GM12878 (cell line): ENCODE data around the gene HTR7. TPM values are rescaled to one million over a fixed set of nuclear protein-coding genes. Genes with fewer than 3 reads are reported as not detected.

ENCODE experiments used
- ATAC-seq: fragments of 200-7000 bp; cut with Tn5 transposase; 3 replicates; pipeline ENCODE4 v1.9.1; 2020; ENCODE audit warnings: mild to moderate bottlenecking, moderate library complexity
- BruUV-seq: library from RNA; stranded (reverse); fragments of 400-500 nt; replicated peaks from 2 replicates; lab custom pipeline; 2021; lab: Mats Ljungman, UMichigan
- CTCF ChIA-PET: fragments of 300-600 bp; sonication (Branson Sonifier 250); formaldehyde crosslinking; extraction: SDS; loops from one replicate; lab custom pipeline; 2021; ENCODE audit warnings: inconsistent platforms; lab: Yijun Ruan, JAX
- POLR2A ChIA-PET: fragments of 350-600 bp; formaldehyde crosslinking; extraction: SDS; loops from one replicate; lab custom pipeline; 2021; ENCODE audit warnings: inconsistent platforms; lab: Charles Lee
- RAD21 ChIA-PET: fragments of 300-600 bp; sonication (Branson Sonifier 250); formaldehyde crosslinking; loops from one replicate; lab custom pipeline; 2023; ENCODE audit warnings: antibody characterized with exemption; ENCODE audit not compliant: unreplicated experiment; lab: Charles Lee
- SMC1A ChIA-PET: fragments of 300-600 bp; sonication (Branson Sonifier 250); formaldehyde crosslinking; loops from one replicate; lab custom pipeline; 2023; ENCODE audit not compliant: unreplicated experiment, uncharacterized antibody; lab: Charles Lee
- DNase-seq: peaks from one replicate; pipeline ENCODE4 v3.0.0-alpha.2; 2011; ENCODE audit warnings: low read depth, low spot score
- FAIRE-seq: peaks from 3 replicates; lab custom pipeline; 2011; peaks lifted over from hg19 to GRCh38; lab: Jason Lieb, UNC
- H2AFZ ChIP-seq: 2 replicates; pipeline ENCODE4 v1.6.0; 2011; ENCODE audit warnings: low read depth, low read length, control low read depth; ENCODE audit not compliant: control insufficient read depth
- H3K27ac ChIP-seq: 2 replicates; pipeline ENCODE4 v1.5.1; 2011; ENCODE audit warnings: control low read depth; ENCODE audit not compliant: control insufficient read depth, insufficient read depth
- H3K27me3 ChIP-seq, 2 experiments: replicated peaks in 1 of 2; 2 replicates each; pipeline versions ENCODE4 v1.6.0 to v1.6.1; 2011; ENCODE audit warnings: low read length in 1 of 2; ENCODE audit not compliant: control insufficient read depth in 2 of 2, insufficient read depth in 2 of 2
- H3K36me3 ChIP-seq, 2 experiments: 2 replicates each; pipeline ENCODE4 v1.5.1; 2011; ENCODE audit warnings: low read length in 1 of 2; ENCODE audit not compliant: control insufficient read depth in 2 of 2, insufficient read depth in 2 of 2
- H3K4me1 ChIP-seq: 2 replicates; pipeline ENCODE4 v1.6.1; 2011; ENCODE audit warnings: mild to moderate bottlenecking, low read length, moderate library complexity, mixed read lengths; ENCODE audit not compliant: control insufficient read depth, insufficient read depth
- H3K4me2 ChIP-seq: 2 replicates; pipeline ENCODE4 v1.6.0; 2011; ENCODE audit warnings: control low read depth; ENCODE audit not compliant: control insufficient read depth, insufficient read depth
- H3K4me3 ChIP-seq: fragments of 200-600 bp; sonication (generic); 2 replicates; pipeline ENCODE4 v1.5.1; 2016
- H3K79me2 ChIP-seq: 2 replicates; pipeline ENCODE4 v1.6.0; 2011; ENCODE audit warnings: low read length; ENCODE audit not compliant: control insufficient read depth, insufficient read depth
- H3K9ac ChIP-seq: 2 replicates; pipeline ENCODE4 v1.8.0; 2011; ENCODE audit warnings: low read length, control low read depth, mixed read lengths; ENCODE audit not compliant: control insufficient read depth, insufficient read depth
- H3K9me3 ChIP-seq: replicated peaks from 3 replicates; pipeline ENCODE4 v1.5.1; 2011; ENCODE audit warnings: mild to moderate bottlenecking, low read length; ENCODE audit not compliant: control insufficient read depth, insufficient read depth
- H4K20me1 ChIP-seq: 2 replicates; pipeline ENCODE4 v1.6.0; 2011; ENCODE audit not compliant: control insufficient read depth, insufficient read depth
- HCFC1 ChIP-seq: fragments of 150-350 bp; IDR thresholded peaks from 2 replicates; pipeline ENCODE4 v1.6.1; 2014; ENCODE audit warnings: low read length
- PML ChIP-seq: IDR thresholded peaks from 2 replicates; pipeline ENCODE4 v1.6.1; 2012; ENCODE audit warnings: low read length, inconsistent platforms
- RAD21 ChIP-seq: IDR thresholded peaks from 2 replicates; pipeline ENCODE4 v1.6.1; 2011; ENCODE audit warnings: mild to moderate bottlenecking, low read depth, low read length, moderate library complexity; ENCODE audit not compliant: insufficient read depth
- RAD51 ChIP-seq: fragments of 450-650 bp; IDR thresholded peaks from 2 replicates; pipeline ENCODE4 v1.6.1; 2016; ENCODE audit warnings: moderate library complexity, mild to moderate bottlenecking, inconsistent platforms
- RBBP5 ChIP-seq: fragments of 200-600 bp; sonication (generic); conservative IDR thresholded peaks from 2 replicates; pipeline ENCODE4 v1.6.1; 2016
- SMAD1 ChIP-seq: fragments of 450-650 bp; IDR thresholded peaks from 2 replicates; pipeline ENCODE4 v1.6.1; 2018; ENCODE audit warnings: mild to moderate bottlenecking, low read depth; ENCODE audit not compliant: partially characterized antibody
- SMC3 ChIP-seq: IDR thresholded peaks from 2 replicates; pipeline ENCODE4 v1.6.1; 2011; ENCODE audit warnings: low read length, improper control_type of control experiment, borderline replicate concordance
- SREBF2 ChIP-seq: IDR thresholded peaks from 2 replicates; pipeline ENCODE4 v1.6.1; 2012; ENCODE audit warnings: mild to moderate bottlenecking, low read length
- WGBS: methylation state at CpG from one replicate; pipeline ENCODE4 v1.1.6; 2016; ENCODE audit warnings: low lambda C conversion rate; ENCODE audit not compliant: insufficient replicate concordance, insufficient coverage; ENCODE audit errors: missing lambda C conversion rate; 5-methylcytosine and 5-hydroxymethylcytosine counted together
- in situ Hi-C: fragments of 300-500 bp; cut with MboI; formaldehyde crosslinking; loops from 9 replicates; pipeline ENCODE4 v1.14.3; 2018; ENCODE audit warnings: mixed read lengths
- intact Hi-C: fragments of 100-400 bp; cut with micrococcal nuclease; formaldehyde crosslinking; loops from one replicate; pipeline ENCODE4 v1.14.2; 2022; ENCODE audit not compliant: unreplicated experiment
- polyA plus RNA-seq, 11 experiments: library from polyadenylated mRNA; depleted of rRNA in 4 of 11; unstranded in 6 of 11; stranded (reverse) in 5 of 11; fragments of >200 nt; fragmentation: Nextera tagmentation in 4 of 11; fragmentation: Illumina TruSeq in 1 of 11; extraction: Ambion mirVana in 4 of 11; extraction: Trizol in 1 of 11; gene quantifications; 1 replicate in 1 of 11; 2 replicates in 10 of 11; pipeline versions ENCODE4 v1.2.1 to v1.2.3, GENCODE V29; 2011 to 2016; ENCODE audit warnings: inconsistent platforms in 2 of 11, missing spikeins in 2 of 11, low read depth in 1 of 11
- total RNA-seq, 4 experiments: library from RNA; depleted of rRNA in 3 of 4; stranded (reverse); fragments of >200 nt in 3 of 4; fragmentation: Illumina TruSeq in 1 of 4; extraction: Trizol in 1 of 4; gene quantifications; 2 replicates each; pipeline versions ENCODE4 v1.2.1 to v1.2.3, GENCODE V29; 2013 to 2021
- TF ChIP-seq, protein P1 (sequence below), 3 experiments: IDR thresholded peaks in 2 of 3; conservative IDR thresholded peaks in 1 of 3; 2 replicates each; pipeline ENCODE4 v1.5.1; 2011; ENCODE audit warnings: low read depth in 3 of 3, low read length in 3 of 3, mild to moderate bottlenecking in 3 of 3, control low read depth in 2 of 3, moderate library complexity in 2 of 3, inconsistent platforms in 1 of 3, mixed read lengths in 1 of 3; ENCODE audit not compliant: control insufficient read depth in 2 of 3, insufficient read depth in 1 of 3; ENCODE audit errors: extremely low read depth in 1 of 3
- TF ChIP-seq, protein P2 (sequence below): fragments of 450-650 bp; IDR thresholded peaks from 2 replicates; pipeline ENCODE4 v1.6.1; 2017; ENCODE audit warnings: low read depth, mild to moderate bottlenecking, moderate library complexity

Gene HTR7
- total and polyA plus RNA-seq, 10 of the 15 experiments (the other 5 are each of a cell fraction or from before 2014, with no cell fraction given): 0.01 to 1.3 (median 0.06) TPM; not detected in 4

DNA sequence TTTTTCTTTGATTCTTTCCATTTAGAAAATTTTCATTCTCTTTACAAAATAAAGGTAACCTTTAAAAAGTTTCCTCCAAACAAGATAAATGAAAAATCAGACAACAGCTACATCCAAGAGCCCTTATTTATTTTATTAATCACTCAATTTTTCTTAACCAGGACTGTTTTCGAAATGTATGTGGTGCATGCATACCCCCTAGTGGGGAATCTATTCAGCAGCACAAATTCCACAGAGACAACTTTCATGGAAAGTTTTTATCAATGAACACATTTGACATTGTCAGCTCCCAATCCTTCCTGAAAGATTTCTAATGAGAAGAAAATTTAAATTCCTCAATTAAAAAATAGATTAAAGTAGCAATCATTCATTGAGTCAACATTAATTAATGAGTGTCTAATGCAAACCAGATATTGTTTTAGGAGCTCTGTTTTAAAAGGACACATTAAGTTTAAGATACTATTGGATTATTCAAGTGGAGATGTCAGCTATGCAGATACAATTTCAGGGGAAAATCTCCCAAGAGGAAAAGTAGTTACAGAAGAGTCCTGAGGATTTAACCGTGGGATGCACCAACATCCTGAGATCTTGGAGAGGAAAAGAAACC, 5.2 kb upstream of the HTR7 start:
- no peak overlapping the region for H3K4me3 ChIP-seq
- in situ Hi-C loops (no loop called here), intact Hi-C loops (loop anchor here (1.0 to 10.0 kb wide), 3 partner anchors 112 to 1070 kb away; no protein-coding TSS in a partner anchor)
- peak; percentile 23; the same call in 1 of the 3 replicates for ATAC-seq
- POLR2A ChIA-PET: no interaction called here
- no peaks in the 10 kb centered on the region for H3K4me1 ChIP-seq
- SMC1A ChIA-PET: interaction anchor here (0.7 to 1.4 kb wide), 3 partner anchors 12 to 112 kb away, joined by 3 to 8 read pairs (median 3); no protein-coding TSS in a partner anchor
- H3K36me3 ChIP-seq: no peaks in the 10 kb centered on the region
- BruUV-seq: no TSS peak
- DNase-seq: no peak
- 0% methylated on average over 2 of the region's 2 CpGs for WGBS
- H2AFZ ChIP-seq: no peak overlapping the region
- RAD21 ChIA-PET: interaction anchor here (0.6 to 1.7 kb wide), 2 partner anchors 112 to 115 kb away, joined by 3 to 6 read pairs; no protein-coding TSS in a partner anchor
- no peak overlapping the region for H3K27ac ChIP-seq
- FAIRE-seq: peak; percentile 35
- no peaks in the 10 kb centered on the region; a peak in 2 of 4 replicates for H3K27me3 ChIP-seq
- no peaks in the 10 kb centered on the region for H3K79me2 ChIP-seq
- no peak overlapping the region for H3K9ac ChIP-seq
- no peak overlapping the region for H3K4me2 ChIP-seq
- TF ChIP-seq PML: no peak
- TF ChIP-seq HCFC1: no peak
- TF ChIP-seq SREBF2: no peak
- TF ChIP-seq RBBP5: no peak
- TF ChIP-seq RAD51: no peak
- peak; percentile 76 for TF ChIP-seq RAD21
- no peak for TF ChIP-seq SMAD1
- TF ChIP-seq SMC3: peak; percentile 79; the same call in 1 of the 2 replicates
- TF ChIP-seq, protein P1, sequence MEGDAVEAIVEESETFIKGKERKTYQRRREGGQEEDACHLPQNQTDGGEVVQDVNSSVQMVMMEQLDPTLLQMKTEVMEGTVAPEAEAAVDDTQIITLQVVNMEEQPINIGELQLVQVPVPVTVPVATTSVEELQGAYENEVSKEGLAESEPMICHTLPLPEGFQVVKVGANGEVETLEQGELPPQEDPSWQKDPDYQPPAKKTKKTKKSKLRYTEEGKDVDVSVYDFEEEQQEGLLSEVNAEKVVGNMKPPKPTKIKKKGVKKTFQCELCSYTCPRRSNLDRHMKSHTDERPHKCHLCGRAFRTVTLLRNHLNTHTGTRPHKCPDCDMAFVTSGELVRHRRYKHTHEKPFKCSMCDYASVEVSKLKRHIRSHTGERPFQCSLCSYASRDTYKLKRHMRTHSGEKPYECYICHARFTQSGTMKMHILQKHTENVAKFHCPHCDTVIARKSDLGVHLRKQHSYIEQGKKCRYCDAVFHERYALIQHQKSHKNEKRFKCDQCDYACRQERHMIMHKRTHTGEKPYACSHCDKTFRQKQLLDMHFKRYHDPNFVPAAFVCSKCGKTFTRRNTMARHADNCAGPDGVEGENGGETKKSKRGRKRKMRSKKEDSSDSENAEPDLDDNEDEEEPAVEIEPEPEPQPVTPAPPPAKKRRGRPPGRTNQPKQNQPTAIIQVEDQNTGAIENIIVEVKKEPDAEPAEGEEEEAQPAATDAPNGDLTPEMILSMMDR (IDR thresholded peaks at IDR 0.05 in 2 of 3, conservative IDR thresholded peaks at IDR 0.05 in 1 of 3; ENCODE audit: control insufficient read depth in 2 of 3, extremely low read depth in 1 of 3, insufficient read depth in 1 of 3, low read depth in 3 of 3, low read length in 3 of 3): peak; percentile 58 to 69 (median 66)
- TF ChIP-seq, protein P2, sequence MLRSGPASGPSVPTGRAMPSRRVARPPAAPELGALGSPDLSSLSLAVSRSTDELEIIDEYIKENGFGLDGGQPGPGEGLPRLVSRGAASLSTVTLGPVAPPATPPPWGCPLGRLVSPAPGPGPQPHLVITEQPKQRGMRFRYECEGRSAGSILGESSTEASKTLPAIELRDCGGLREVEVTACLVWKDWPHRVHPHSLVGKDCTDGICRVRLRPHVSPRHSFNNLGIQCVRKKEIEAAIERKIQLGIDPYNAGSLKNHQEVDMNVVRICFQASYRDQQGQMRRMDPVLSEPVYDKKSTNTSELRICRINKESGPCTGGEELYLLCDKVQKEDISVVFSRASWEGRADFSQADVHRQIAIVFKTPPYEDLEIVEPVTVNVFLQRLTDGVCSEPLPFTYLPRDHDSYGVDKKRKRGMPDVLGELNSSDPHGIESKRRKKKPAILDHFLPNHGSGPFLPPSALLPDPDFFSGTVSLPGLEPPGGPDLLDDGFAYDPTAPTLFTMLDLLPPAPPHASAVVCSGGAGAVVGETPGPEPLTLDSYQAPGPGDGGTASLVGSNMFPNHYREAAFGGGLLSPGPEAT: no peak
- CTCF ChIA-PET: interaction anchor here (0.6 to 4.1 kb wide), 8 partner anchors 9 to 1413 kb away, joined by 3 to 23 read pairs (median 8); partner anchors contain the start of gene RPP30
- no peaks in the 10 kb centered on the region for H3K9me3 ChIP-seq
- H4K20me1 ChIP-seq: no peaks in the 10 kb centered on the region
